ENCODE results near the gene FALEC.

The FALEC gene

GRCh38 chr1:150545486-150546032 is 30.0 kb downstream of the FALEC start:
- no peak for DNase-seq (ENCODE audit: low spot score)

- DNase-seq (ENCODE audit: low spot score): no peak
Observed at GRCh38 chr1:150546294-150546937, 30.9 kb downstream of the FALEC start.

GRCh38 chr1:150548324-150548631 is 32.7 kb downstream of the FALEC start:
- no peak for DNase-seq (ENCODE audit: low spot score)

GRCh38 chr1:150548632-150549495 is 33.3 kb downstream of the FALEC start, which contains the start of gene ADAMTSL4:
TSS of gene ADAMTSL4 (plus strand) at chr1:150549408. CDS start at chr1:150552289, 2,881 bp downstream.
- no peak for DNase-seq (ENCODE audit: low spot score)

GRCh38 chr1:150549496-150550221 is 34.1 kb downstream of the FALEC start:
- no peak for DNase-seq (ENCODE audit: low spot score)

- no peak for DNase-seq (ENCODE audit: low spot score)
Observed at GRCh38 chr1:150550222-150551050, 34.9 kb downstream of the FALEC start.

- no peak for DNase-seq (ENCODE audit: low spot score)
Observed at GRCh38 chr1:150551051-150551783, 35.7 kb downstream of the FALEC start.

- no peak for DNase-seq (ENCODE audit: low spot score)
Observed at GRCh38 chr1:150551784-150552127, 36.2 kb downstream of the FALEC start.

- DNase-seq (ENCODE audit: low spot score): peak; percentile 50
Observed at GRCh38 chr1:150552128-150552910, 36.8 kb downstream of the FALEC start.

- no peak for DNase-seq (ENCODE audit: low spot score)
Observed at GRCh38 chr1:150552911-150553289, 37.3 kb downstream of the FALEC start.

GRCh38 chr1:150553392-150554085 is 38.0 kb downstream of the FALEC start:
- DNase-seq (ENCODE audit: low spot score): no peak

GRCh38 chr1:150554086-150554452 is 38.5 kb downstream of the FALEC start:
- DNase-seq (ENCODE audit: low spot score): no peak

GRCh38 chr1:150555198-150555970 is 39.8 kb downstream of the FALEC start:
- no peak for DNase-seq (ENCODE audit: low spot score)

GRCh38 chr1:150555971-150556865 is 40.7 kb downstream of the FALEC start:
- DNase-seq (ENCODE audit: low spot score): no peak

GRCh38 chr1:150557065-150557600 is 41.6 kb downstream of the FALEC start:
- DNase-seq (ENCODE audit: low spot score): no peak

- no peak for DNase-seq (ENCODE audit: low spot score)
Observed at GRCh38 chr1:150557813-150558212, 42.3 kb downstream of the FALEC start.

GRCh38 chr1:150558303-150558704 is 42.8 kb downstream of the FALEC start:
- DNase-seq (ENCODE audit: low spot score): no peak
